ENCODE measurements around the gene A1BG. TPM values are rescaled to one million over a fixed set of nuclear protein-coding genes. Genes with fewer than 3 reads are reported as not detected.

Gene A1BG
- total and polyA plus RNA-seq, 10 donors: 10.8 to 76.5 (median 34.6) TPM

DNA sequence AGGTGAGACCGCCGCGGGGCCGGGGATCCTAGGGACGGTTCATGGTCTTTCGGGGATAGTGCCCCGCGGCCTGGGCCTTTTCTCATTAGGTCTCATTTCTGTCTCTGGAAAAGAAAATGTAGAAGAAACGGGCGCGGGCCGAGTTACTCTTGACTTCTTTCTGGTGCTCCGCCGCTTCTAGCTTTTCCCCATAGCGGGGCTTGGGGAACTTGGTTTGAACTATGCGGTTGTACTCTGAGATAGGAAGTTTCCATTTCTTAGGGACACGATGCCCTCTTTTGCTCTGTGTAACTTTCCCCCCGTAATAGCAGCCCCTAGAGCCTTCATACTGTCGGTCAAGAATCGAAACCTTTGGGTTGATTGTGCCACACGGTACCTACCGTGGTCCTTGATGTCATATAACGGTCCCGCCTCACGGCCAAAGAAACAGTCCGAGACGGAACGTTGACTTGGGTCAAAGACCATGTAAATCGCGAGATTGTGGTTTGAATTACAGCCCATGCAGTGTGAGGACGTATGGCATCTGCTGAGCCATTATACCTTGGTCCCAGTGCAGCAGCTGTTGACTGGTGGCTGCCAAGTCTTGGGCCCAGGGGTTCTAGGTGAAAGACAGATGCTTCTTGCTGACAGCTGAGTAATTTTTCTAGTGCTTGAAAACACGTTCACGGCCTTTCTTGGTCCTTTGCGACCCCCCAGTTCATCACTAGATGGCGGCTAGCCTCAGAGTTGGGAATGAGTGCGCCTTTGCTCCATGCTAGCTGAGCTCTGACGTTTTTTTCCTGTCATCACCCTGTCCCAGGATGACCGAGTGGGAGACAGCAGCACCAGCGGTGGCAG lies 34.3 kb upstream of the A1BG start:
- DNase-seq: peak; percentile 56
- TF ChIP-seq, protein P1, sequence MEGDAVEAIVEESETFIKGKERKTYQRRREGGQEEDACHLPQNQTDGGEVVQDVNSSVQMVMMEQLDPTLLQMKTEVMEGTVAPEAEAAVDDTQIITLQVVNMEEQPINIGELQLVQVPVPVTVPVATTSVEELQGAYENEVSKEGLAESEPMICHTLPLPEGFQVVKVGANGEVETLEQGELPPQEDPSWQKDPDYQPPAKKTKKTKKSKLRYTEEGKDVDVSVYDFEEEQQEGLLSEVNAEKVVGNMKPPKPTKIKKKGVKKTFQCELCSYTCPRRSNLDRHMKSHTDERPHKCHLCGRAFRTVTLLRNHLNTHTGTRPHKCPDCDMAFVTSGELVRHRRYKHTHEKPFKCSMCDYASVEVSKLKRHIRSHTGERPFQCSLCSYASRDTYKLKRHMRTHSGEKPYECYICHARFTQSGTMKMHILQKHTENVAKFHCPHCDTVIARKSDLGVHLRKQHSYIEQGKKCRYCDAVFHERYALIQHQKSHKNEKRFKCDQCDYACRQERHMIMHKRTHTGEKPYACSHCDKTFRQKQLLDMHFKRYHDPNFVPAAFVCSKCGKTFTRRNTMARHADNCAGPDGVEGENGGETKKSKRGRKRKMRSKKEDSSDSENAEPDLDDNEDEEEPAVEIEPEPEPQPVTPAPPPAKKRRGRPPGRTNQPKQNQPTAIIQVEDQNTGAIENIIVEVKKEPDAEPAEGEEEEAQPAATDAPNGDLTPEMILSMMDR (IDR thresholded peaks at IDR 0.05 in 8 of 11, conservative IDR thresholded peaks at IDR 0.05 in 3 of 11): no peak
- TF ChIP-seq POLR2A (IDR thresholded peaks at IDR 0.05) (no peak), POLR2AphosphoS5 (IDR thresholded peaks at IDR 0.05) (no peak)
- intact Hi-C loops (cut with DNase I; ENCODE audit: low total_unique reads): no loop called here
- Histone ChIP-seq H3K9me3 (no peaks in the 10 kb centered on the region), H3K36me3 (peaks cover 0 to 47% (median 34%) of the 10 kb centered on the region in 6 donors), H3K27me3 (replicated peaks in 1 of 7) (no peaks in the 10 kb centered on the region), H3K4me3 (peak overlapping the region; percentile 70 to 93 (median 78)), H3K4me1 (peaks cover 15 to 76% (median 46%) of the 10 kb centered on the region in 6 donors), H3K27ac (peak overlapping the region; percentile 93 to 99 (median 98))
- 6 to 15% (median 8%) methylated on average over 31 to 39 of the region's 39 CpGs for WGBS, 5 donors

DNA sequence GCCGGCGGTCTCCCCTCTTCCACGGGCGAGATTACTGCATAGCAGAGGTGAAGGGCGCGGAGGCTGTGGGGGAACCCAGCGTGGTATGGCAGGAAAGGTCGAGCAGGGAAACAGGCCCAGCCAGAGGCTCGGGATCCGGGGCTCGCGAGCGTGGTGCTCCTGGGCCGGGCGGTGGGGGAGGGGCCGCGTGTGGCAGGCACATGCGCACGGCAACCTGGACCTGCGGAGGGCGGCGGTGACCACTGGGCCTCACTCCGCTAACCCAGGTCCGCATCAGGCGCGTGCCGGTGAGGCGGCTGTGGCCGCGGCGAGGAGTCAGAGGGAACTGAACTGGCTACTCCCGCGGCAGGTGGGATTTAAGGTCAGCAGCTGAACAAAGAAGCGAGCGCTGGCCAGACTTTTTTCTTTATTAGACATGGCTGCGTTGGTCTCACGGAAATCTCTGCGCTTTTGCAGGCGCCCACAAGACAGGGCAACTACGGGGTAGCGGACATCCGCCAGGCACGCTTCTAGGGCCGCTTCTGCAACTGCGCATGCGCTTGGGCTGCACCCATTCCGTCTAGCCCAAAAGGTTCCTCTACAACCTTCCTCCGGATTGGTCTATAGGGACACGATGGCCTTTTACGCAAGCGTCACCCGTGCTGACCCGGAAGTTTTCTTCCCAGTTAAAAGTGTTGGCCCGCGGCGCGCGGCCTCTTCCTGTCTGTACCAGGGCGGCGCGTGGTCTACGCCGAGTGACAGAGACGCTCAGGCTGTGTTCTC lies 33.5 kb upstream of the A1BG start, which contains the start of gene RPS5:
TSS of gene RPS5 (plus strand) at position 694 of the 762 bp plus-strand sequence. CDS start 869 bp downstream, outside the sequence.
- H3K27ac ChIP-seq: peak within 1 kb of the TSS; percentile 93 to 99 (median 98)
- peak within 1 kb of the TSS; percentile 70 to 93 (median 78) for H3K4me3 ChIP-seq
- H3K4me1 ChIP-seq: peaks cover 20 to 77% (median 53%) of the 10 kb centered on the region in 6 donors
- TF ChIP-seq POLR2AphosphoS5 (IDR thresholded peaks at IDR 0.05) (peak; percentile 92 to 96 (median 95)), POLR2A (IDR thresholded peaks at IDR 0.05) (peak in 1 of 3 donors; percentile 79)
- TF ChIP-seq, protein P1 (IDR thresholded peaks at IDR 0.05 in 8 of 11, conservative IDR thresholded peaks at IDR 0.05 in 3 of 11): peak in 2 of 11 experiments; percentile 18 to 32
- intact Hi-C loops (cut with DNase I; ENCODE audit: low total_unique reads): no loop called here
- H3K27me3 ChIP-seq (replicated peaks in 1 of 7): no peaks in the 10 kb centered on the region
- peak; percentile 97 for DNase-seq
- peaks cover 0 to 39% (median 28%) of the 10 kb centered on the region in 6 donors for H3K36me3 ChIP-seq
- H3K9me3 ChIP-seq: no peaks in the 10 kb centered on the region
- WGBS, 5 donors: 0 to 1% (median 0%) methylated on average over 52 to 64 of the region's 64 CpGs

DNA sequence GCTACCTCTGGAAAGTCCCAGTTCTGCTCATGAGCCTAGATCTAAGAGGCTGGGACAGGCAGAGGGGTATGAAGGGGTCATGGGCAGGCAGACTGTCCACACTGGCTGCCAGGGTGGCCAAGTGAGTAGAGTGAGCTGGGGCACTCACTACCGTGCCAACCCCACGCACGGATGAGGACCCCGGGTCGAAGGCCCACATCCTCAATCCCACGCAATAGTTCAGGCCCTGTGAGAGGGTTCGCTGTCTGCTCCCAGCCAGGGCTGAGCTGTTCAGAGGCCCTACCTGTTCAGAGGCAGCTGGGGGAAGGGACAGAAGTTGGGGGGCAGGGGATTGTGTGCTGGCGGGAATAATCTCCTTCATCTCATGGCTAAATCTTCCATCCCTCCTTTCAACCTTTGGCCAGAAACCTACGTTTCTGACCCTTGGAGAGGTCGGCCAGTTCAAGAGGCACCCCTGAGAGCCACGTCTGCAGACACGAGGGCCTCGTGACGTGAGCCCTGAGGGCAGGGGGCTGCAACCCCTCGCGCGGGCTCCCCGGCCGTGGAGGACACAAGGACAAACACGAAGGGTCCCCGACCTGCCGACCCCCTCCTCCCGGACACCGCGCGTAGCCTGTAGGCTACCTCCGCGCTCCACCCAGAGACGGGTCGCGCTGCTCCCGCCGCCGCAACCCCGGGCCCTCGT lies 32.7 kb upstream of the A1BG start:
- 5 to 40% (median 11%) methylated on average over 1 to 36 of the region's 36 CpGs for WGBS, 5 donors
- Histone ChIP-seq H3K9me3 (no peaks in the 10 kb centered on the region), H3K36me3 (peaks cover 0 to 32% (median 22%) of the 10 kb centered on the region in 6 donors), H3K27me3 (replicated peaks in 1 of 7) (no peaks in the 10 kb centered on the region), H3K27ac (peak overlapping the region; percentile 93 to 99 (median 98)), H3K4me1 (peaks cover 22 to 76% (median 57%) of the 10 kb centered on the region in 6 donors), H3K4me3 (peak overlapping the region; percentile 70 to 93 (median 78))
- intact Hi-C loops (cut with DNase I; ENCODE audit: low total_unique reads): no loop called here
- no peak for TF ChIP-seq POLR2A (IDR thresholded peaks at IDR 0.05)
- TF ChIP-seq, protein P1 (IDR thresholded peaks at IDR 0.05 in 8 of 11, conservative IDR thresholded peaks at IDR 0.05 in 3 of 11): no peak
- TF ChIP-seq POLR2AphosphoS5 (IDR thresholded peaks at IDR 0.05): no peak
- DNase-seq: peak; percentile 78

Measured in spleen (tissue), 11 donors.